Measurements from ENCODE around the gene DLGAP1. TPM values are rescaled to one million over a fixed set of nuclear protein-coding genes. Genes with fewer than 3 reads are reported as not detected.

Gene DLGAP1
- total and polyA plus RNA-seq, 2 of the 13 experiments (the other 11 are each of a cell fraction or from before 2014, with no cell fraction given): 0.01 TPM; not detected in 1

GRCh38 chr18:3596637-3597384 is 858.3 kb downstream of the DLGAP1 start (continued):
- TF ChIP-seq ZNF513 (CRISPR knock-in tag; conservative IDR thresholded peaks at IDR 0.05) (no peak), E2F1 (CRISPR knock-in tag; IDR thresholded peaks at IDR 0.05) (no peak), TRAFD1 (CRISPR knock-in tag; IDR thresholded peaks at IDR 0.05; ENCODE audit: borderline replicate concordance) (no peak), ZBTB7B (CRISPR knock-in tag; IDR thresholded peaks at IDR 0.05) (peak; percentile 45; the same call in 1 of the 2 replicates), FOXP1 (IDR thresholded peaks at IDR 0.05) (no peak), FOXP1 (CRISPR knock-in tag; IDR thresholded peaks at IDR 0.05) (peak; percentile 20; the same call in 1 of the 2 replicates), TCF7 (IDR thresholded peaks at IDR 0.05; ENCODE audit: low read depth) (peak; percentile 83), SMAD3 (CRISPR knock-in tag; IDR thresholded peaks at IDR 0.05) (peak; percentile 15; the same call in 1 of the 2 replicates), ZNF704 (CRISPR knock-in tag; IDR thresholded peaks at IDR 0.05; ENCODE audit: borderline replicate concordance) (0 out of 2 replicates have a peak, but pooled peaks have one; percentile 15), PAWR (CRISPR knock-in tag; IDR thresholded peaks at IDR 0.05; ENCODE audit: borderline replicate concordance) (no peak), DRAP1 (CRISPR knock-in tag; IDR thresholded peaks at IDR 0.05) (peak; percentile 62), CEBPB (IDR thresholded peaks at IDR 0.05; ENCODE audit: borderline replicate concordance, low read depth, low read length) (peak; percentile 47; the same call in 1 of the 2 replicates), HMG20A (CRISPR knock-in tag; IDR thresholded peaks at IDR 0.05; ENCODE audit: borderline replicate concordance) (no peak), NR2C2 (CRISPR knock-in tag; IDR thresholded peaks at IDR 0.05; ENCODE audit: borderline replicate concordance) (0 out of 2 replicates have a peak, but pooled peaks have one; percentile 10), BCL3 (CRISPR knock-in tag; IDR thresholded peaks at IDR 0.05) (0 out of 2 replicates have a peak, but pooled peaks have one; percentile 40), MAX (IDR thresholded peaks at IDR 0.05) (peak; percentile 88), MTA1 (CRISPR knock-in tag; IDR thresholded peaks at IDR 0.05; ENCODE audit: borderline replicate concordance) (0 out of 2 replicates have a peak, but pooled peaks have one; percentile 46), TOE1 (CRISPR knock-in tag; IDR thresholded peaks at IDR 0.05) (no peak), PITX1 (CRISPR knock-in tag; IDR thresholded peaks at IDR 0.05) (peak; percentile 62; the same call in 1 of the 2 replicates), HOXA3 (CRISPR knock-in tag; IDR thresholded peaks at IDR 0.05) (peak; percentile 68), ZMYM4 (CRISPR knock-in tag; IDR thresholded peaks at IDR 0.05) (peak; percentile 41; the same call in 1 of the 2 replicates), ZBTB7A (CRISPR knock-in tag; IDR thresholded peaks at IDR 0.05) (0 out of 2 replicates have a peak, but pooled peaks have one; percentile 62)

Measured in HepG2 (cell line).